ENCODE data around the gene AFAP1L2. TPM values are rescaled to one million over a fixed set of nuclear protein-coding genes. Genes with fewer than 3 reads are reported as not detected.

Gene AFAP1L2
- polyA plus RNA-seq, 1 donor from 2014 or later: 3.0 TPM

DNA sequence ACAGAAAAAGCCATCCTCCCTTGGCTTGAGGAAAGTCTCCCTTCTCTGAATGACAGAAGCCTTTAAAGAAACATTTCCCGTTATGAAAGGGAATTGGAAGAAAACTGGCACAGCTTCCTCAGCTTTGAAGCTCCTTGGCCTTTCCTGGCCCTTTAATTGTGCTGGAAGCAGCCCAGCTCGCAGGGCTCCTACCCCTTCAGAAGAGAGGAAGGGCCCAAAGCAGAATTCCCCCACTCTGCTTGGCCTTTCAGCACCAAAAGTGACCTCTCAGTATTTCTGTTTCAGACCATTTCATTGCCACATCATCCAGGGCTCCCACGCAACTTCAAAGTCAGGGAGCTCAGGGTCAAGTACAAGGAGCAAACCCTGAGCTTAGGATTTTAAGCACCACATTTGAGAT lies 4.2 kb downstream of the AFAP1L2 start:
- Mint-ChIP-seq H3K4me3 (no peak overlapping the region), H3K9me3 (no peaks in the 10 kb centered on the region), H3K36me3 (no peaks in the 10 kb centered on the region), H3K27ac (no peak overlapping the region), H3K27me3 (peaks cover 52% of the 10 kb centered on the region), H3K4me1 (peaks cover 6 to 8% (median 7%) of the 10 kb centered on the region in 3 donors)

DNA sequence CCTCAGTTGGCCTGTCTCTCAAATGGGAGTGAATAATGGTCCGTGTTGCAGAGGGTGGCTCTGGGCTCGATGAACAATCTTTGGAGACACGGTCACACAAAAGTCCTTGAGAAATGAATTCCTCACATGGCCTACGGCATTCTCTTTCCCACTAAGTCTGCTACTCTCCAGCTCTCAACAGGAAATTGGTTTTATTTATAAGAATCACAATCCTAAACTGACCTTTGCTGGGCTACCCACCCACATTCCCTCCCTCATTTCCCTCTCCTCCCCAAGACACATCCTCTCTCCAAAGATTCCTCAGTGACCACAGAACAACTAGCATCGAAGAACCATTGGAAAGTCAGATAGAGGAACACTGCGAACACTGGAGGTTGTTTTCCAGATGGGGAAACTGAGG lies 4.7 kb downstream of the AFAP1L2 start:
- Mint-ChIP-seq H3K4me1 (peaks cover 5 to 8% (median 7%) of the 10 kb centered on the region in 3 donors), H3K4me3 (no peak overlapping the region), H3K36me3 (peaks cover 2% of the 10 kb centered on the region), H3K9me3 (no peaks in the 10 kb centered on the region), H3K27me3 (peaks cover 55% of the 10 kb centered on the region), H3K27ac (no peak overlapping the region)

DNA sequence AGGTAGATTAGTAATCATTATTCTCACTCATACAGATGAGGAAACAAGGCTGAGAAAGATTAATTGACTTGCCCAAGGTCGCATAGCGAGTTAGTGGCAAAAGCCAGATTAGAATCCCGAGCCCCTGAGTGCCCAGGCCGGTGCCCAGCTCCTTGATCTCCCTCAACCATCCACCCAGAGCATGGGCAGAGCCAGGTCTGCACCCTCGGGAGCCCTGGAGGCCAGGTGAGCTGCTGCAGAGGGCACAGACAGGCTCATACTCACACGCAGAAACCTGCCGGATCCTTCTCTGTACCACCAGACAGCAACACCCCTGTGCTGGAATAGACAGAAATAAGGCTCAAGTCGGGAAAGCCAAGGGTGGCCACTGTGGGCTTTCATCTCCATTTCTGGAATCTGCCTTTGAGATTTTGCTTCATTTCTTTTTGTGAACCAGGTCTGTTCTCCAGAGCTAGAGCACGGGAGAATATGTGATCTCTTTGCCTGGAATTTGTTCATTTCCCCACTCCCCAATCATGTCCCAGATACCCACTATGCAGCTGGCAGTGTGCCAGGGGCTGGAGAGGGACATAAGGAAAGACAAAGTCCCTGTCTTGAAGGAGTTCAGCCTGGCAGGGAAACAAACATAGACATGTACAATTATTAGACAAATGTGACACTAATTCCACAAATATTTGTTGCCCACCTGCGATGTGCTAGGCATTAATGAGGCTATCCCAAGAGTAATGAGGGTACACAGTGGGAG lies 5.5 kb downstream of the AFAP1L2 start:
- Mint-ChIP-seq H3K27ac (no peak overlapping the region), H3K36me3 (peaks cover 2% of the 10 kb centered on the region), H3K4me1 (peaks cover 5 to 8% (median 7%) of the 10 kb centered on the region in 3 donors), H3K9me3 (no peaks in the 10 kb centered on the region), H3K4me3 (no peak overlapping the region), H3K27me3 (peaks cover 53% of the 10 kb centered on the region)

DNA sequence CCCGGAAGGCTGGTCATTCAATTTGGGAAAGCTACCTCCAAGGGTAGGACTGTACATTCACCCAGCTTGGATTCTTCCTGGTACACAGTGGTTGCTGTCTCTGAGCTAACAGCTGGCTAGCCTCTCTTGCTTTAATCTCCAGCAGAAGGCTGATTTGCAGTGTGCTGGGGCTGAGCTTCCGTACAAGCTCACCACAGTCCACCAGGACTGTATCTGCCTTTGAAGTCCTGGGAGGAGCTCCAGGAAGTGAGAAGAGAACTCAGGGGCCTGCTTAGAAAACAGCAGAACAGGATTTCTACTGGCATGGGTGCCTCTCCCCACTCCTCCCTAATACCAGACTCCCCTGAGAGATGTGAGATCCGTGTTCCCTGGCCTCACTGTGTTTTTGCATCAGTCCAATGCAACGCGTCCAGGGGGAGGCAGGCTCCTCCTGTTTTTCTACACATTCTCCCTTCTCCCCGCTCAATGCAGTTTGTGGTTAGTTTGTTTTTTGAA lies 6.6 kb downstream of the AFAP1L2 start:
- no peaks in the 10 kb centered on the region for H3K9me3 Mint-ChIP-seq
- H3K4me3 Mint-ChIP-seq: no peak overlapping the region
- H3K36me3 Mint-ChIP-seq: peaks cover 2% of the 10 kb centered on the region
- H3K27ac Mint-ChIP-seq: no peak overlapping the region
- H3K27me3 Mint-ChIP-seq: peaks cover 50% of the 10 kb centered on the region
- peaks cover 0 to 1% (median 0%) of the 10 kb centered on the region in 3 donors for H3K4me1 Mint-ChIP-seq

DNA sequence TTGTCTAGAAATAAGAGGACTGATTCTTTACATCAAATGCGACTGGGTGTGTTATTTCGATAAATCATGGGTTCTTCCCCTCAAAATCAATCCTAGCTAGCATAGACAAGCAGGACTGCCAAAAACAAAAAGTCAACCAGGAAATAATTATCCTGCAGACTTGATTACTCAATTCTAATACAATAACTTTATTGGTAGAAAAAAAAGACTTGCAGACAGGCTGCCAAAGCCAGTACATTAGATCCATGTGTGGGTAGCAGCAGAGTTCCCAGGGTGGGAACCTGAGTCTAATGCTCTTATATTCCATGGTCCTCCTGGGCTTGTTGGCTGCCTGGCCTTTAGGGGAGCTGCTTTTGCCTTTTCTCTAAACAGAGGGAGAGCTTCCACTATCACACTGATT lies 7.8 kb downstream of the AFAP1L2 start:
- no peak overlapping the region for H3K4me3 Mint-ChIP-seq
- no peaks in the 10 kb centered on the region for H3K4me1 Mint-ChIP-seq
- peaks cover 2% of the 10 kb centered on the region for H3K36me3 Mint-ChIP-seq
- no peak overlapping the region for H3K27ac Mint-ChIP-seq
- H3K9me3 Mint-ChIP-seq: no peaks in the 10 kb centered on the region
- peaks cover 46% of the 10 kb centered on the region for H3K27me3 Mint-ChIP-seq

DNA sequence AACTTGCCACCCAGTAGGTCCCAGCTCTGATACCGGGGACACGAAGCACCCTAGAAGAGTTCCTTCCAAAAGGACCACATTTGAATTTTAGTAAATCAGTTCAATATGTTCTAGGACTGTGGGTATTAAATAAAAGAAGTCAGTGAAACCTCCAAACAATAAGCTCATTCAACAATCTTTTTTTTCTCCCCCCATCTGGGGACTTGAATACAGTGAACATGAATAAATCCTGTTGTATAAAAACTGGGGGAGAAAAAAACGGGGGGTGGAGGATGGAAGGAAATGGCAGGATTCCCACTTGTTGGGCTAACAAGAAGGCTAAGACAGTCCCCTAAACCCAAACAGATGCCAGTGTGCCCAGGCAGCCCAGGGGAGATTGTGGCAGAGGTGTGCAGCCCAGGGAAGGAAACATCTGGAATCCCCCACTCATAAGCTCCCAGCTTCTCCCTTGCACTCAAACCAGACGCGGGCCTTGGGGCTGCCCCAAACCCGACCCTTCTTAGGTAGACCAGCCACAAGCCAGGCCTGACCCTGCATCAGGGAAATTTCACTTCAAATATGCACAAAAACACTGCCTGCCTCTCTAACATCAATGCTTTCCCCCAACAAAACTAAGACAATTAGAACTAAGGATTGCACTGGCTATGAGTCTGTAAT lies 8.8 kb downstream of the AFAP1L2 start:
- Mint-ChIP-seq H3K4me3 (no peak overlapping the region), H3K36me3 (peaks cover 2% of the 10 kb centered on the region), H3K9me3 (no peaks in the 10 kb centered on the region), H3K27ac (no peak overlapping the region), H3K4me1 (no peaks in the 10 kb centered on the region), H3K27me3 (peaks cover 40% of the 10 kb centered on the region)

DNA sequence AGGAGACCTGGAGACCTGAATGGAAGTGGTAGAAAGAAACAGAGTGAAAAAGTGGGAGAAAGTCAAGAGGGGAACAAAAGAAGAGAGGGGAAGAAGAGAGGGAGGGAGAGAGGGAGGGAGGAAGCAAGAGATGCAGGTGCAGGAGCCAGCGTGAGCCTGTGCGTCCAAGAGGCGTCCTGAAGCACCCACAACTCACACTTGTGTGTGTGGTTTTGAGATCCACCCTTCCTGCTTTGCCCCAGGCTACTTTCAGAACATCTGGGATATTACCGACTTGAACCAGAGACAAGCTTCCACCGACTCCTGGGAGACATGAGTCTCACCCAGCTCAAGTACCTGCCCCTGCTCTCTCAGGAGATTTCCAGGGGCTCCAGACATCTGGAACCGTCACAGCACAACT lies 9.8 kb downstream of the AFAP1L2 start:
- peaks cover 31% of the 10 kb centered on the region for H3K27me3 Mint-ChIP-seq
- no peak overlapping the region for H3K4me3 Mint-ChIP-seq

DNA sequence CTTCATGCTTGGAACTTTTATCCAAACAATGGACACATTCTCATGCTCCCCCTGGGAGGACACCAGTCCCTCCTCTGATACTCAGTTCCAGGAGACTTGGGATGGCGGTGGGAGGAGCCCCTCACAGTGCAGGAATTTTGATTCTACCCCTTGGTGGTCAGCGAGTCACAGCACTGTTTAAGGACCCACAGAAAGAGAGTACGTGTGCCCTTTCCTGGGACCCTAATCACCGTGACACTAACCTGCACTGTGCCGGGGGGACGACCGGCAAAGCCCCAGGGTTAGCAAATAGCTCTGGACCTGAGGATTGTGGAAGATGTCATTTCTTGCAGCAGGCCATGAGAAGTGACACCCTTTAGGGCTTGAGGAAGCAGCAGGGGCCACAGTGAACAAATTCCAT lies 10.4 kb downstream of the AFAP1L2 start:
- H3K27ac Mint-ChIP-seq: no peak overlapping the region
- no peaks in the 10 kb centered on the region for H3K4me1 Mint-ChIP-seq

More for the DNA sequence above, 9.8 kb downstream of the AFAP1L2 start:
- Mint-ChIP-seq H3K36me3 (peaks cover 2% of the 10 kb centered on the region), H3K27ac (no peak overlapping the region), H3K4me1 (no peaks in the 10 kb centered on the region), H3K9me3 (no peaks in the 10 kb centered on the region)

DNA sequence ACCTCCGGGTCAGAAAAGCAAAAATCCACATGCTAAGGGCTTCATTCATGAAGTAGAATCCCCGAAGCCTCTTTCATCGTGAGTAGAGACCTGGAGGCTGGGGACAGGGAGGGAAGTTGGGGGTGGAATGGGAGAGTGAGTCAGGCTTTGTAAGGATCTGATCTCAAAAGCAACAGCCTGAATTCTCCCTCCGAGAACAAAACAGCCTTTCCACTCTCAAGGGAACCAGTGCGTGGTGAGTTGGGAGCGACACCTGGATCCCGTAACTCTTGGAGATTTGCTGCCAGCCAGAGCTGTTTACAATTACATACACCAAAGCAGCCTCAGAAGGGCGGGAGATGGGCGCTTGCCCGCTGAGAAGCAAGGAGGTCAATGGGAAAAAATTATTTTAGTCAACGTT lies 10.8 kb downstream of the AFAP1L2 start:
- no peaks in the 10 kb centered on the region for H3K9me3 Mint-ChIP-seq

More for the DNA sequence above, 10.4 kb downstream of the AFAP1L2 start:
- peaks cover 2% of the 10 kb centered on the region for H3K36me3 Mint-ChIP-seq
- peaks cover 27% of the 10 kb centered on the region for H3K27me3 Mint-ChIP-seq
- H3K4me3 Mint-ChIP-seq: no peak overlapping the region
- H3K9me3 Mint-ChIP-seq: no peaks in the 10 kb centered on the region

DNA sequence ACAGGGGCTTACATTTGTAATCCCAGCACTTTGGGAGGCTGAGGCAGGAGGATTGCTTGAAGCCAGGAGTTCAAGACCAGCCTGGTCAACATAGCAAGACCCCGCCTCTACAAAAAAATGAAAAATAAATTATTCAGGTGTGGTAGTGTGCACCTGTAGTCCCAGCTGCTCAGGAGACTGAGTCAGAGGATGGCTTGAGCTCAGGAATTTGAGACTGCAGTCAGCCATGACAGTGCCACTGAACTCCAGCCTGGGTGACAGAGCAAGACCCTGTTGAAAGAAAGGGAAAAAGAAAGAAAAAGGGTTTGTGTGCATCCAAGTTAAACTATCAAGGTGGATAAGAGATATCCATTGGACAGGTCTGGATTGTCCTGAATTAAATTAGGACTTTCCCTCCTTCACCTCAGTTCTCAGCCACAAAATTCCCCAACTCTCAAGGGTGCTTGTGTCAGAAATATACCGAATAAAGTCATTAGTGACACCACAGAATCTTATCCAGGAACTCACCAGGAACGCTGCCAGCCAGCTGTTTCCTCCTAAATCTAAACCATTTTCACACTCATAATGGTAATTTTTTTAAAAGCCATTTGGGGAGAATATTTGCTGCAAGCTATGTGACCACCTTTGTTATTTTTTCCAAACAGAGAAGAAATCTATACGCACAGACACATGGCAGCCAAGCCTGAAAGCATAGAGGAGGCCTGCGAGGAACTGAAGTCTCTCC lies 12.0 kb downstream of the AFAP1L2 start:
- Mint-ChIP-seq H3K4me1 (no peaks in the 10 kb centered on the region), H3K27me3 (peaks cover 26% of the 10 kb centered on the region), H3K36me3 (peaks cover 2% of the 10 kb centered on the region), H3K4me3 (peak overlapping the region in 1 of 4 donors; percentile 56), H3K9me3 (no peaks in the 10 kb centered on the region), H3K27ac (no peak overlapping the region)

More for the DNA sequence above, 10.8 kb downstream of the AFAP1L2 start:
- Mint-ChIP-seq H3K36me3 (peaks cover 2% of the 10 kb centered on the region), H3K27me3 (peaks cover 28% of the 10 kb centered on the region), H3K27ac (no peak overlapping the region), H3K4me1 (no peaks in the 10 kb centered on the region), H3K4me3 (no peak overlapping the region)

DNA sequence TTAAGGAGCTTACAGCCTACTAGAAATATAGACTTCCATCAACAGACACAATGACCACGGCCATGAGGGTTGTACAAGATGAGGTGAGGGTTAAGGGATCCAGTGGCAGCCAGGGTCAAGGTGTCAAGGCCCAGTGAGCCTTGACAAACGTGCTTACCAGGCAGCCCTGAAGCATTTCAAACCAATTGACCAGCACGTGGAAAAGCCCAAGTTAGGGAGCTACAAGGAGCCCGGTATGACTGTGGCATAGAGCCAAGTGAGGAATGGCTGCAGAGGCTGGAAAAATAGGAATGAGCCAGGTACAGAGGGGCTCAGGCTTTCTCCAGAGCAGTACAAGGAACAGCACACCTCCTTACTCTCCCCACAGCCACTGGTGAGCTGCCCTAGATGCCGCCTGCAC lies 12.7 kb downstream of the AFAP1L2 start:
- H3K4me1 Mint-ChIP-seq: no peaks in the 10 kb centered on the region

DNA sequence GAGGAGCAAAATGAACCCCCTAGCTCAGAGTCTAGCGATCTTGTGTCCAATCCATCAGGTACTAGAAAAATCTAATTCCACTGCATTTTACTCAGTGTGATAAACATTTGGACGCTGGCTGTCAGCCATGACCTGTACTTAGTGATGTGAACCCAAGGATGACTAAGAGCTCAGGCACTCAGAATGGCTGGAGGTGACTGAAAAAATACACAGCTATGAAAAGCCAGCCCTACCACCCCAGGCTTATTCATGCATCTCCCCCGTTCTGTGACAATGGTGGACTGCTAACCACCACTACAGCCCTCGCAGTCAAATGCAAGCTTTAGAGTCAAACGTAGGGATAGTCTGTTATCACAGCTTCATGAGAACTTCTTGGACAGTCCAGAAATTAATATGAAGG lies 14.9 kb downstream of the AFAP1L2 start:
- H3K36me3 Mint-ChIP-seq: no peaks in the 10 kb centered on the region
- no peak overlapping the region for H3K27ac Mint-ChIP-seq
- H3K27me3 Mint-ChIP-seq: peaks cover 12% of the 10 kb centered on the region
- peaks cover 0 to 1% (median 0%) of the 10 kb centered on the region in 3 donors for H3K4me1 Mint-ChIP-seq
- H3K9me3 Mint-ChIP-seq: no peaks in the 10 kb centered on the region
- no peak overlapping the region for H3K4me3 Mint-ChIP-seq

More for the DNA sequence above, 12.7 kb downstream of the AFAP1L2 start:
- Mint-ChIP-seq H3K27ac (no peak overlapping the region), H3K36me3 (peaks cover 2% of the 10 kb centered on the region), H3K27me3 (peaks cover 26% of the 10 kb centered on the region), H3K9me3 (no peaks in the 10 kb centered on the region), H3K4me3 (no peak overlapping the region)

DNA sequence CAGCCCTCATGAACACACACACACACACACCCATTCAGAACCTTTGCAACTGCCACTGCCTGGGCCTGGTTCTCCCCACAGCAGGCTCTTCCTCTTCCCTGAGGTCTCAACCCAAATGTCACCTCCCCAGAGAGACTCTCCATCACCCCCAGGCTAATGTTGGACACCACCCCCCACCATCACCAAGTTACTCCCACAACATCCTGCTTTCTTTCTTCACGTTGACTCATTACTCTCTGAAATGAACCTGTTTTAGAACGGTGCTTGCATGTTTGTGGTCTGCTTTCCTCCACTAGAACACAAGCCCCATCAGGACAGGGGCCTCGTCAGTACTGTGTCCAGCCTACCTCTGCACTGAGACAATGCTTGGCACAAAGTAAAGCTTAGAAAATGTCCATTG lies 16.0 kb downstream of the AFAP1L2 start:
- Mint-ChIP-seq H3K36me3 (no peaks in the 10 kb centered on the region), H3K9me3 (no peaks in the 10 kb centered on the region), H3K27ac (no peak overlapping the region), H3K4me3 (no peak overlapping the region), H3K27me3 (peaks cover 8% of the 10 kb centered on the region), H3K4me1 (peaks cover 0 to 1% (median 0%) of the 10 kb centered on the region in 3 donors)

DNA sequence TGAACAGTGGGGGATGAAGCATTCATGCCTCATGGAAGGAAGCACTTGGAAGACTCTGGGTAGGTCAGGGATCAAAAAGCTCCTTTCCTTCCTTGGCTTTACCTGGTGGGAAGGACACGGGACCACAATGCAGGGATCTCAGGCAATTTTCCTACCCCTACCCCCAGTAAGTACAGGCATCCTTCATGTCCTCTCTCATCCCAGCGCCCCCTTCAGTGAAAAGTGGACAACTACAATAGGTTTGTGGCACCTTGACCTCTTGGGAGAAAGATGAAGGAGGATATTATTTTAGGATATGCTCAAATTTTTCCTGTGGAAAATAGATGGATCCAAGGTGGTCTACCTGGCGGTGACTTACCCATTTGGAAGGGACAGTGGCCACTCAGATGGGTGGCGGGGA lies 16.5 kb downstream of the AFAP1L2 start:
- Mint-ChIP-seq H3K27ac (no peak overlapping the region), H3K27me3 (peaks cover 8% of the 10 kb centered on the region), H3K36me3 (no peaks in the 10 kb centered on the region), H3K4me1 (peaks cover 0 to 1% (median 0%) of the 10 kb centered on the region in 3 donors), H3K4me3 (no peak overlapping the region), H3K9me3 (no peaks in the 10 kb centered on the region)

DNA sequence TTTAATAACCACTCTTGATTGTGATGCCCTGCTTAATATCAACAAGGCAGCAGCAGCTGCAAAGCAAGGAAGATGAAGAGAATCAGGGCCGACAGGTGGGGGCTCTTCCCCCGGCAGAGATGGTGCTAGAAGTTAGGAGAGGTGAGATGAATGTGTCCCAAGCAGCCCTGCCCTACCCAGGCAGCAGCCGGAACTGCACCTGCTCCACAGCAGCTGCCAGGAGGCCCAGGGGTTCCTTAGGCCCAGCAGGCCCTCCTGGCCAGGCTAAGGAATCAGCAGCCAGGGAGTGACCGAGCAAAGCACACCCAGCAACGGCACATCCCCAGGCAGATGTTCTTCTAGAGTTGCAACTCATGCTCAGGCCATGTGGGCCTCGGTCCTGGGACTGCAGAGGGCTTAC lies 17.9 kb downstream of the AFAP1L2 start:
- H3K36me3 Mint-ChIP-seq: no peaks in the 10 kb centered on the region
- no peaks in the 10 kb centered on the region for H3K9me3 Mint-ChIP-seq
- peaks cover 2% of the 10 kb centered on the region for H3K27me3 Mint-ChIP-seq
- H3K4me1 Mint-ChIP-seq: peaks cover 0 to 1% (median 0%) of the 10 kb centered on the region in 3 donors
- H3K4me3 Mint-ChIP-seq: no peak overlapping the region
- H3K27ac Mint-ChIP-seq: no peak overlapping the region
